H54 (cell line): ENCODE data around the gene FBLN2.
"Not testable (repeated sequence)": the region's sequence is repeated elsewhere in the genome, so short reads cannot be mapped to it uniquely, and the experiment has no call there.

ENCODE experiments used
- DNase-seq: peaks from one replicate; pipeline ENCODE4 v3.0.0; 2011; ENCODE audit warnings: low spot score, mixed read lengths; ENCODE audit not compliant: insufficient read length
- FAIRE-seq: peaks from 3 replicates; lab custom pipeline; 2011; peaks lifted over from hg19 to GRCh38; lab: Jason Lieb, UNC
- POLR2A ChIP-seq: IDR thresholded peaks from 2 replicates; pipeline ENCODE4 v1.6.1; 2011; ENCODE audit warnings: low read depth, mild to moderate bottlenecking, low read length

FBLN2 gene

DNA sequence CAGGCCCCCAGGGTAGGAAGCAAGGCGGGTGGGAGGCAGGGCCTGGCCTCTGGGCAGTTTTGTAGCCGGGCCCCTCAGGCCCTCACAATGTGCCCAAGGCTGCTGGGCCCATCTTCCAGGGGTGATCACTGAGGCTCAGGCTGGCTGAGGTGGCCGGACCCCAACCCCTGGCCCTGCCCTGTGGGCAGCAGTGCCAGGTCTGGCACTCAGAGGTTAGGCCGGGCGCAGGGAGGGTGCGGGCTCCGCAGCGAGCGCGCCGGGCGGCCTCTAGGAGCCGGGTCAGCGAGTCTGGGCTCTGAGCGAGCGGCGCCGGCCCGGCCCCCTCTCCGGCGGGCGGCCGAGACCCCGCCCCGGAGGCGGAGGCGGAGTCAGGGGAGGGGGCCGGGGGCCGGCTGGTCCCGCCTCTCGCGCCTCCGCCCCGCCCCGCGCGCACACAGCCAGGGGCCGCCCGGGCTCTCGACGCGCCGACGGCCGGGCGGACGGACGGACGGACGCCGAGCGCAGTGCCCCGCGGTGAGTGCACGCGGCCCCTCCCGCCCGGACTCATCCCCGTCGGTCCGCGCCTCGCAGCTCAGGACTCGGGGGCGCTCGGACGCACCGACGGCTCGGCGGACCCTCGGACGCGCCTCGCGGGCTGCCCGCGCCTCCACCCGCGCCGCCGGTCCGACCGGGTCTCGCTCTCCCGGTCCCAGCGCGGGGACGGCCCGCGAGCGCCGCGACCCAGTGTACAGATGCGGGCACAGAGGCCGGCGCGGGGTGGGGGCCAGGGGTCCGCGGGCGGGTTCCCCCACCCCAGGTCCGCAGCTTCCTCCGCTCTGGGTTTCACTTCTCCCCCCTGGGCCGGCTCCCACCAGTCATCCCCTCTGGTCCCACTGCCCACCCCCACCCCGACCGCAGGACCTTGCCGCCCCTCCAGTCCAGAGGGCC is at the start of gene FBLN2:
Gene FBLN2 (plus strand): TSS at position 430 of the 927 bp plus-strand sequence. CDS start 21,231 bp downstream, outside the sequence.
- DNase-seq (no peak), FAIRE-seq (no peak)
- no peak for TF ChIP-seq POLR2A

- not testable (repeated sequence) for FAIRE-seq, DNase-seq
Observed at GRCh38 chr3:13499246-13499645, 49.7 kb upstream of the FBLN2 start.

DNA sequence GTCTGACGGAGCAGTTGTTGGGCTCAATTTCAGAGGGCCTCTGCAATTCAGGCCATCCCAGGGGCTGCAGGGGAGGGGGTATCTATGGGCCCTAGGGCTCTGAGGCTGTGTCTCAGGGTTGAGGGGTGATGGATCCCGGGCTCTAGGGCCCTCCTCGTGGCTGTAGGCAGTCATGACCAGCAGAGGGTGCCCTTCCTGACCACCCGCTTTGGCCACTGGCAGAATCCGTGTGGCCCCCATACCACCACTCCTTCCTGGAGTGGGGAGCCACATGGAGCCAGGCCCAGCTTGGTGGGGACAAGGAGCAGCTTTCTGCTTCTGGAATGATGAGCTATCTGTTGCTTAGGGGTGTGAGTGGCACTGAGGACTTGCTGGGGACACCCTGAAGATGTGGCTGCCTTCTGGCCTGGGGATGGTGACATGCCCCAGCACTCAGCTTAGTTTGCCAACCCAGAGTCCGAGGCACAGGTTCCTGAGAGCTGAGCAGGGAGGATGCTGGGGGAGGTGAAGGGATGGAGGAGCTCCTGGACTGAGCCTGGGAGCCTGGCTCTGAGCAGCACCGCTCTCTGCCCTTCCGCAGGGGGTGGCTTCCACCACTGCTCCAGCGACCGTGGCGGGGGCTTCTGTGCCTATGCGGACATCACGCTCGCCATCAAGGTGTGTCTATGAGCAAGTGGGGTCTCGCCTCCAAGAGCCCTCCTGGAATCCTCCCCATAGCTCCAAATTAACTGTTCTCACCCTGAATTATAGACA is 48.6 kb upstream of the FBLN2 start:
- DNase-seq, result peak; percentile 38

GRCh38 chr3:13501056-13501455 is 47.9 kb upstream of the FBLN2 start:
- FAIRE-seq (no peak), DNase-seq (no peak)
- TF ChIP-seq POLR2A, result no peak

More for the DNA sequence above, 48.6 kb upstream of the FBLN2 start:
- FAIRE-seq, result no peak
- no peak for TF ChIP-seq POLR2A

- no peak for FAIRE-seq
- no peak for DNase-seq
- TF ChIP-seq POLR2A, result no peak
Observed at GRCh38 chr3:13501521-13501920, 47.4 kb upstream of the FBLN2 start.

GRCh38 chr3:13501958-13502790 is 46.8 kb upstream of the FBLN2 start:
- DNase-seq, result no peak
- no peak for TF ChIP-seq POLR2A
- no peak for FAIRE-seq

DNA sequence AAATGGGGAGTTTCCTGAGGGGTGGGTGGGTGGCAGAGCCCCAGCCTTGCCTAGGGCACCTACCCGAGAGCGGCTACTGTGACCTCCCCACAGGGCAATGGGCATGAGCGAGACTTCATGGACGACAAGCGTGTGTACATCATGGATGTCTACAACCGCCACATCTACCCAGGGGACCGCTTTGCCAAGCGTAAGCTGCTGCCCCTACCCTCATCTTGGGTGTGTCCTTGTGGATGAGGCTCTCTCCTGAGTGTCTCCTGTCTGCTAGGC is 46.2 kb upstream of the FBLN2 start:
- DNase-seq (no peak), FAIRE-seq (no peak)
- no peak for TF ChIP-seq POLR2A

GRCh38 chr3:13504161-13504831 is 44.6 kb upstream of the FBLN2 start:
- DNase-seq (peak; percentile 92), FAIRE-seq (peak; percentile 87)
- TF ChIP-seq POLR2A, result no peak

- FAIRE-seq (no peak), DNase-seq (no peak)
- no peak for TF ChIP-seq POLR2A
Observed at GRCh38 chr3:13505147-13506130, 43.5 kb upstream of the FBLN2 start.

DNA sequence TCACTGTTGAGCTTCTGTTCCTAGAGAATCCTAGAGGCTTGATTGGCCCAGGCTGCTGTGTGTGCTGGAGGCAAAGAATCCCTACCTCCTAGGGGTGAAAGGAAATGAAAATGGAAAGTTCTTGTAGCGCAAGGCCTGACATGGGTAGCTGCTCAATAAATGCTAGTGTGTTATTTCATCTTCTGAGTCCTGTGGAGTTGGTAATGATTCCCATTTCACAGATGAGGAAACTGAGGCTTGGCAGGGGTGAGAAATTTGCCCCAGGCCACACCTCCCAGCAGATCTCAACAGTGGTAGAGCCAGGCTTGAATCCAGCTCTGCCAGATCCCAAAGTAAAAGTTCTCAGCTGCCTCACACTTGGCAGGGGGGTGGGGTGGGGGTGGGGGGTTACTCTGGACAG is 42.7 kb upstream of the FBLN2 start:
- DNase-seq, result no peak
- no peak for TF ChIP-seq POLR2A
- no peak for FAIRE-seq

DNA sequence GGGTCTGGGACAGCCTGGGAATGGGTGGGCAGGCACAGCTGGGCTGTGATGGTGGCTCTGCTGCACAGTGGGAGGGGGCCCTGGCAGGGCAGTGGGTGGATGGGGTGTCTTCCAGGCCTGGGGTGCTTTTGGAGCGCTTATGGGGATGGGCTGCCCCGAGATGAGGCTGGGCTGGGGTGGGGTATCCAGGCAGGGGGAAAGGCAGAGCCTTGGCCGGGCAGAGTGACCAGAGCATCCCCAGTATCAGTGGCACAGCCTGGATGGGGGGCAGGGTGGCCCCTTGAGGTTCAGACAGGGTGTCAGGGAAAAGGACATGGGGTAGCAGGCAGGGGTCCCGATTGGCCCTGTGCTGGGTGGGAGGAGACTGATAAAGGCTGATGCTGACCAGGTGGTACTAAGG is 42.2 kb upstream of the FBLN2 start:
- TF ChIP-seq POLR2A, result no peak
- FAIRE-seq, result no peak
- no peak for DNase-seq

- no peak for DNase-seq
- TF ChIP-seq POLR2A, result 0 out of 2 replicates have a peak, but pooled peaks have one; percentile 3
- FAIRE-seq, result no peak
Observed at GRCh38 chr3:13507247-13507569, 41.7 kb upstream of the FBLN2 start.
